Trophoblast cell (in vitro differentiated cells and primary cell): Measurements from ENCODE around the gene CHI3L2.

Experiments
- DNase-seq, 2 donors: peaks; one replicate each; pipeline ENCODE4 v3.0.0-alpha.2; 2016
- H2AFZ ChIP-seq: 2 replicates; pipeline ENCODE4 v1.6.1; 2013; ENCODE audit warnings: low read length, moderate library complexity, mild to moderate bottlenecking; ENCODE audit not compliant: insufficient read depth, poor library complexity
- H2AK5ac ChIP-seq: 2 replicates; pipeline ENCODE4 v1.6.1; 2013; ENCODE audit warnings: mild to moderate bottlenecking, low read length
- H2BK120ac ChIP-seq: 2 replicates; pipeline ENCODE4 v1.6.1; 2013; ENCODE audit warnings: low read length, mild to moderate bottlenecking, moderate library complexity; ENCODE audit not compliant: insufficient read depth, poor library complexity
- H2BK12ac ChIP-seq: 2 replicates; pipeline ENCODE4 v1.6.1; 2013; ENCODE audit warnings: mild to moderate bottlenecking, low read length, moderate library complexity
- H2BK5ac ChIP-seq: 2 replicates; pipeline ENCODE4 v1.6.1; 2013; ENCODE audit warnings: low read length, low read depth, moderate library complexity, mild to moderate bottlenecking; ENCODE audit not compliant: poor library complexity
- H3K14ac ChIP-seq: 2 replicates; pipeline ENCODE4 v1.6.1; 2013; ENCODE audit warnings: mild to moderate bottlenecking, low read length
- H3K18ac ChIP-seq: 2 replicates; pipeline ENCODE4 v1.6.1; 2013; ENCODE audit warnings: mild to moderate bottlenecking, low read length
- H3K23ac ChIP-seq: 2 replicates; pipeline ENCODE4 v1.6.1; 2013; ENCODE audit warnings: low read length
- H3K27ac ChIP-seq: 2 replicates; pipeline ENCODE4 v1.5.1; 2013; ENCODE audit warnings: low read depth, mild to moderate bottlenecking, inconsistent platforms, low read length, moderate library complexity
- H3K27me3 ChIP-seq: 2 replicates; pipeline ENCODE4 v1.6.1; 2013; ENCODE audit warnings: inconsistent platforms, mild to moderate bottlenecking, low read length, moderate library complexity; ENCODE audit not compliant: insufficient read depth
- H3K36me3 ChIP-seq, 2 experiments: 1 replicate in 1 of 2; 2 replicates in 1 of 2; pipeline ENCODE4 v1.6.1; 2013; ENCODE audit warnings: low read length in 2 of 2, mild to moderate bottlenecking in 2 of 2, moderate library complexity in 1 of 2; ENCODE audit not compliant: insufficient read depth in 2 of 2, control insufficient read depth in 1 of 2
- H3K4ac ChIP-seq: 2 replicates; pipeline ENCODE4 v1.6.1; 2013; ENCODE audit warnings: low read depth, mild to moderate bottlenecking, low read length, moderate library complexity
- H3K4me1 ChIP-seq, 2 experiments: 1 replicate in 1 of 2; 2 replicates in 1 of 2; pipeline ENCODE4 v1.6.1; 2013; ENCODE audit warnings: low read length in 2 of 2, mild to moderate bottlenecking in 2 of 2, moderate library complexity in 1 of 2; ENCODE audit not compliant: insufficient read depth in 2 of 2, control insufficient read depth in 1 of 2
- H3K4me2 ChIP-seq: 2 replicates; pipeline ENCODE4 v1.6.1; 2013; ENCODE audit warnings: inconsistent platforms, mild to moderate bottlenecking, low read length, moderate library complexity
- H3K4me3 ChIP-seq: 2 replicates; pipeline ENCODE4 v1.5.1; 2013; ENCODE audit warnings: mild to moderate bottlenecking, low read depth, low read length, inconsistent platforms
- H3K79me1 ChIP-seq: one replicate; pipeline ENCODE4 v1.6.1; 2013; ENCODE audit warnings: low read length
- H3K79me2 ChIP-seq: 2 replicates; pipeline ENCODE4 v1.6.1; 2013; ENCODE audit warnings: low read length, mild to moderate bottlenecking; ENCODE audit not compliant: control insufficient read depth, insufficient read depth, poor library complexity
- H3K9ac ChIP-seq: 2 replicates; pipeline ENCODE4 v1.6.1; 2013; ENCODE audit warnings: mild to moderate bottlenecking, low read length
- H3K9me3 ChIP-seq: 2 replicates; pipeline ENCODE4 v1.6.1; 2013; ENCODE audit warnings: low read depth, mild to moderate bottlenecking, control low read depth, inconsistent platforms, low read length; ENCODE audit not compliant: insufficient read depth
- H4K12ac ChIP-seq: 2 replicates; pipeline ENCODE4 v1.6.1; 2013; ENCODE audit warnings: low read depth, mild to moderate bottlenecking, low read length, moderate library complexity
- H4K8ac ChIP-seq: 2 replicates; pipeline ENCODE4 v1.6.1; 2013; ENCODE audit warnings: low read depth, mild to moderate bottlenecking, low read length, moderate library complexity
- H4K91ac ChIP-seq: one replicate; pipeline ENCODE4 v1.6.1; 2013; ENCODE audit warnings: low read depth, mild to moderate bottlenecking, low read length, moderate library complexity
- WGBS: extraction: QIAGEN DNeasy Blood & Tissue Kit; methylation state at CpG from one replicate; pipeline ENCODE4 v1.1.7; 2013; ENCODE audit warnings: missing lambda C conversion rate; ENCODE audit not compliant: insufficient read length, insufficient coverage; ENCODE audit errors: extremely low coverage; 5-methylcytosine and 5-hydroxymethylcytosine counted together

The CHI3L2 gene

DNA sequence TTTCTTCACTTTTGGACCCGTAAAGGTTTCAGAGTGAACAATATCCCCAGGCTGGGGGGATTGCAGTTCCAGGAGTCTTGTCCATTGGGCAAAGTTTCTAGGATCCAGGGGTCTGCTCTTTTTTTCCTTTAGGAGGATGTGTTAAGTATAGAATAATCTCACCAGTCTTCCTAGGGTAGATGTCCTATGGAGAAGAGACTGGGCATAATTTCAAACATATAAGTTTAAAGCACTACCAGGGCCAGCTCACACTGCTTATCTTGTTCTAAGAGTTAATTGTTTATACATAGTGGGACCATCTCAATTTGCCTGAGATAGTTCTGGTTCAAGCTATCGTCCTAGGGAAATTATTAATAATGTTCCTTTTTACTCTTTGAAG, 1.2 kb downstream of the CHI3L2 start:
- Histone ChIP-seq H3K18ac (no peak overlapping the region), H3K23ac (no peak overlapping the region), H4K91ac (no peak overlapping the region), H2BK12ac (no peak overlapping the region), H3K36me3 (no peaks in the 10 kb centered on the region), H3K27ac (peak overlapping the region; percentile 28), H3K14ac (no peak overlapping the region), H3K4me1 (peaks cover 0 to 9% of the 10 kb centered on the region in 2 experiments), H3K4me3 (no peak overlapping the region), H2AK5ac (no peak overlapping the region), H2BK5ac (no peak overlapping the region), H2AFZ (no peak overlapping the region), H2BK120ac (no peak overlapping the region), H4K8ac (no peak overlapping the region), H3K27me3 (no peaks in the 10 kb centered on the region), H3K9me3 (no peaks in the 10 kb centered on the region), H3K4me2 (no peak overlapping the region), H3K4ac (no peak overlapping the region), H3K79me1 (peaks cover 11% of the 10 kb centered on the region), H3K79me2 (no peaks in the 10 kb centered on the region), H3K9ac (no peak overlapping the region), H4K12ac (no peak overlapping the region)
- DNase-seq: no peak
- WGBS: no CpG with 5 or more reads among the region's 2 CpGs

DNA sequence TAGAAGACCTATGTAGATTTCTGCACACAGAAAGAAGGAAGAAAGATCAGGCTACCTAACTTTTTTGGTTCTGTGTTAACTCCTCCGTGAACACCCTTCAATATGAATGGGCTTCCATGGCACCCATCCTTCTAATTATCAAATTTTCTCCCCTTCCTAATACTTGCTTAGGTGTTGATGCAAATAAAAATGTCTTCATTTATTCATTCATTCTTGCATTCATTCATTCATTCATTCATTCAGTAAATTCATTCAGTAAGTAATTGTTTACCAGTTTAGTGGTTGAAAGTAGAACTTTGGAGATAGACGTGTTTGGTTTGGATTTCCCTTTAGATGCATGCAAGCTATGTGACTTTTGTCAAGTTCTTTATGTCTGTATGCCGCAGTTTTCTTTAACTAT, 4.6 kb downstream of the CHI3L2 start:
- Histone ChIP-seq H3K4me1 (peaks cover 10 to 24% of the 10 kb centered on the region in 2 experiments), H4K91ac (no peak overlapping the region), H2BK12ac (no peak overlapping the region), H4K8ac (no peak overlapping the region), H3K4ac (no peak overlapping the region), H3K4me2 (no peak overlapping the region), H2BK120ac (no peak overlapping the region), H3K27ac (no peak overlapping the region), H3K27me3 (no peaks in the 10 kb centered on the region), H3K23ac (no peak overlapping the region), H2AFZ (no peak overlapping the region), H3K79me1 (peaks cover 21% of the 10 kb centered on the region), H3K9ac (no peak overlapping the region), H3K14ac (no peak overlapping the region), H3K79me2 (no peaks in the 10 kb centered on the region), H3K36me3 (no peaks in the 10 kb centered on the region), H2BK5ac (no peak overlapping the region), H3K9me3 (no peaks in the 10 kb centered on the region), H3K4me3 (no peak overlapping the region), H4K12ac (no peak overlapping the region), H2AK5ac (no peak overlapping the region), H3K18ac (no peak overlapping the region)
- no peak for DNase-seq
- no CpG with 5 or more reads among the region's 3 CpGs for WGBS

DNA sequence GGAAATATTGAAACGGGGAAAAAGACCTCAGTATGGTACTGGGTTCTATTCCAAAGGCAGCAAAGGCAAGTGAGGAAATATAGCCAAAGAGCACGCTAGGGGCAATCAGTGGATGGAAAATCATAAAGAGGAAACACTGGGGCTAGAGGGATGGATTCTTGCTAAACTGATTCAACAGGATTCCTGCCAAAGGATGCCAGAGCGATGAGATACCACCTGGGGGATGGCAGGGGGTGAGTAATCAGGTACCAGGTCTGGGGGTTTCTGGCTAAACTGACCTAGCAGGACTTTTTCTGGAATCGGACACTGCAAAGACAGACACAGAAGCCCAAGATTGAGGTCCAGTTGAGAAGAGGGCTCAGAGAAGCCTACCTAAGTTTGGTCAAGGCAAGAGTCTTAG, 6.7 kb downstream of the CHI3L2 start:
- peaks cover 27% of the 10 kb centered on the region for H3K79me1 ChIP-seq
- H3K79me2 ChIP-seq: no peaks in the 10 kb centered on the region
- H3K4me2 ChIP-seq: no peak overlapping the region
- H3K27me3 ChIP-seq: no peaks in the 10 kb centered on the region
- H2AK5ac ChIP-seq: no peak overlapping the region
- peak; percentile 89 to 94 for DNase-seq
- H3K4ac ChIP-seq: no peak overlapping the region
- peak overlapping the region; percentile 57 for H2BK5ac ChIP-seq
- H4K91ac ChIP-seq: peak overlapping the region; percentile 72
- H3K9ac ChIP-seq: no peak overlapping the region
- peak overlapping the region; percentile 91 for H2BK12ac ChIP-seq
- H3K4me1 ChIP-seq: peaks cover 13 to 20% of the 10 kb centered on the region in 2 experiments
- no CpG with 5 or more reads among the region's 4 CpGs for WGBS
- H3K14ac ChIP-seq: peak overlapping the region; percentile 11
- no peak overlapping the region for H3K23ac ChIP-seq
- H4K8ac ChIP-seq: no peak overlapping the region
- no peak overlapping the region for H3K4me3 ChIP-seq
- no peak overlapping the region for H3K27ac ChIP-seq
- H3K9me3 ChIP-seq: no peaks in the 10 kb centered on the region
- no peak overlapping the region for H2AFZ ChIP-seq
- no peaks in the 10 kb centered on the region for H3K36me3 ChIP-seq
- peak overlapping the region; percentile 44 for H2BK120ac ChIP-seq
- no peak overlapping the region for H4K12ac ChIP-seq
- no peak overlapping the region for H3K18ac ChIP-seq

DNA sequence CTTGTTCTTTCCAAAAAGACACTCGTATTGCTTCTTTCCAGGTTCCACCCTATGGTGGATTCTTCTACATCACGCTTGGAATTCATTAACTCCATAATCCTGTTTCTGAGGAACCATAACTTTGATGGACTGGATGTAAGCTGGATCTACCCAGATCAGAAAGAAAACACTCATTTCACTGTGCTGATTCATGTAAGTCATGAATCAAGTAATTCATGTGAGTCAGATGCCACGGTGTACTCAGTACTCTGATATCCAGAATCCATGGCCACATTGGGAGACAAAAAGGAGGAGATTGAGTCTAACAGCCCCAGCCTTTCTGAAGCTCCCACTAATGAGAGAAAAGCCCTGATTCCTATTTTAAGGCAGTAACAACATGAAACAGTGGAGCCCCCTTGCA, 7.4 kb downstream of the CHI3L2 start:
- peaks cover 27% of the 10 kb centered on the region for H3K79me1 ChIP-seq
- no peak overlapping the region for H4K8ac ChIP-seq
- no peak overlapping the region for H2AFZ ChIP-seq
- H3K23ac ChIP-seq: no peak overlapping the region
- H2BK12ac ChIP-seq: peak overlapping the region; percentile 12
- H3K36me3 ChIP-seq: no peaks in the 10 kb centered on the region
- no peak overlapping the region for H3K14ac ChIP-seq
- no peak overlapping the region for H3K4me3 ChIP-seq
- peak overlapping the region; percentile 99 for H2BK120ac ChIP-seq
- no peak overlapping the region for H2AK5ac ChIP-seq
- no peaks in the 10 kb centered on the region for H3K79me2 ChIP-seq
- DNase-seq: peak; percentile 24 to 73
- no peak overlapping the region for H3K4ac ChIP-seq
- no peak overlapping the region for H4K91ac ChIP-seq
- H3K18ac ChIP-seq: no peak overlapping the region
- no peaks in the 10 kb centered on the region for H3K9me3 ChIP-seq
- H3K4me1 ChIP-seq: peaks cover 13 to 20% of the 10 kb centered on the region in 2 experiments
- no peak overlapping the region for H3K4me2 ChIP-seq
- H3K9ac ChIP-seq: no peak overlapping the region
- no CpG with 5 or more reads among the region's 3 CpGs for WGBS
- no peaks in the 10 kb centered on the region for H3K27me3 ChIP-seq
- H4K12ac ChIP-seq: no peak overlapping the region
- H3K27ac ChIP-seq: no peak overlapping the region
- no peak overlapping the region for H2BK5ac ChIP-seq
